Lung (tissue), 12 donors: ENCODE measurements around the gene SEPTIN14. TPM values are rescaled to one million over a fixed set of nuclear protein-coding genes. Genes with fewer than 3 reads are reported as not detected.

Experiments
- ATAC-seq: fragments of 200-7000 bp; cut with Tn5 transposase; one replicate; pipeline ENCODE4 v1.9.1; 2020; ENCODE audit warnings: moderate number of reproducible peaks; ENCODE audit not compliant: insufficient read depth, low FRiP score
- DNase-seq, 3 donors: peaks; one replicate each; pipeline ENCODE4 v3.0.0-alpha.2; 2013 to 2017
- H3K27ac ChIP-seq, 2 donors: one replicate each; pipeline ENCODE4 v1.5.1; 2013; ENCODE audit warnings: mild to moderate bottlenecking in 2 of 2, moderate library complexity in 2 of 2, control low read depth in 1 of 2, inconsistent platforms in 1 of 2, low read depth in 1 of 2, low read length in 1 of 2
- H3K27me3 ChIP-seq, 3 donors: one replicate each; pipeline ENCODE4 v1.5.1; 2013; ENCODE audit warnings: low read length in 2 of 3; ENCODE audit not compliant: control insufficient read depth in 3 of 3, insufficient read depth in 3 of 3
- H3K36me3 ChIP-seq, 4 donors: one replicate each; pipeline ENCODE4 v1.5.1; 2013; ENCODE audit warnings: low read length in 4 of 4, mild to moderate bottlenecking in 1 of 4, moderate library complexity in 1 of 4; ENCODE audit not compliant: control insufficient read depth in 4 of 4, insufficient read depth in 4 of 4
- H3K4me1 ChIP-seq, 5 donors: one replicate each; pipeline ENCODE4 v1.5.1; 2013; ENCODE audit warnings: low read length in 5 of 5, mild to moderate bottlenecking in 2 of 5, moderate library complexity in 1 of 5; ENCODE audit not compliant: control insufficient read depth in 5 of 5, insufficient read depth in 5 of 5
- H3K4me3 ChIP-seq: one replicate; pipeline ENCODE4 v1.5.1; 2013; ENCODE audit warnings: mild to moderate bottlenecking, control low read depth, moderate library complexity
- H3K9ac ChIP-seq, 2 donors: one replicate each; pipeline ENCODE4 v1.5.1; 2013; ENCODE audit warnings: low read length in 2 of 2, control low read depth in 1 of 2; ENCODE audit not compliant: insufficient read depth in 1 of 2
- H3K9me3 ChIP-seq, 4 donors: one replicate each; pipeline ENCODE4 v1.5.1; 2013; ENCODE audit warnings: low read length in 3 of 4, mild to moderate bottlenecking in 1 of 4, moderate library complexity in 1 of 4; ENCODE audit not compliant: control insufficient read depth in 4 of 4, insufficient read depth in 3 of 4
- CTCF ChIP-seq: IDR thresholded peaks from 2 replicates; pipeline ENCODE4 v1.5.1; 2012; ENCODE audit warnings: mild to moderate bottlenecking; ENCODE audit errors: control extremely low read depth, extremely low read depth
- WGBS, 2 donors: extraction: QIAGEN DNeasy Blood & Tissue Kit; methylation state at CpG; one replicate each; pipeline ENCODE4 v1.1.7; 2013; 5-methylcytosine and 5-hydroxymethylcytosine counted together
- polyA plus RNA-seq, 2 donors: library from polyadenylated mRNA; stranded (reverse); fragments of 200-250 nt; gene quantifications; one replicate each; pipeline ENCODE4 v1.2.1, GENCODE V29; 2013
- total RNA-seq, 2 donors: library from RNA; depleted of rRNA in 1 of 2; stranded (reverse); fragments of >200 nt in 1 of 2; gene quantifications; one replicate each; pipeline ENCODE4 v1.2.1, GENCODE V29; 2014 to 2021
- donor health status: control.
- donor health status: control.
- donor health status: Bipolar disorder and iron deficiency.
- donor health status: healthy.
- donor health status: DM: yes; HTN: yes; CAD: no.

The SEPTIN14 gene
- total and polyA plus RNA-seq, 4 donors = not detected

- Histone ChIP-seq H3K27ac (no peak overlapping the region), H3K9me3 (no peaks in the 10 kb centered on the region), H3K27me3 (no peaks in the 10 kb centered on the region), H3K4me3 (no peak overlapping the region), H3K4me1 (no peaks in the 10 kb centered on the region), H3K36me3 (no peaks in the 10 kb centered on the region), H3K9ac (no peak overlapping the region)
- no peak for ATAC-seq
- 91 to 92% methylated on average over 3 of the region's 3 CpGs for WGBS, 2 donors
- no peak for DNase-seq
- TF ChIP-seq CTCF = no peak
These were observed 21.8 kb upstream of the SEPTIN14 start for GRCh38 chr7:55884321-55884720.

GRCh38 chr7:55878691-55879090, 16.1 kb upstream of the SEPTIN14 start:
- no peak for DNase-seq
- 83 to 88% methylated on average over 3 of the region's 3 CpGs for WGBS, 2 donors

GRCh38 chr7:55877308-55877707, 14.8 kb upstream of the SEPTIN14 start:
- DNase-seq = no peak
- WGBS, 2 donors = 87 to 90% methylated on average over 6 of the region's 6 CpGs
- ATAC-seq = no peak
- Histone ChIP-seq H3K9ac (no peak overlapping the region), H3K4me3 (no peak overlapping the region), H3K4me1 (no peaks in the 10 kb centered on the region), H3K27me3 (no peaks in the 10 kb centered on the region), H3K36me3 (no peaks in the 10 kb centered on the region), H3K9me3 (no peaks in the 10 kb centered on the region), H3K27ac (no peak overlapping the region)
- TF ChIP-seq CTCF = no peak

More at GRCh38 chr7:55878691-55879090, 16.1 kb upstream of the SEPTIN14 start:
- TF ChIP-seq CTCF = no peak
- Histone ChIP-seq H3K27me3 (no peaks in the 10 kb centered on the region), H3K4me3 (no peak overlapping the region), H3K9me3 (no peaks in the 10 kb centered on the region), H3K4me1 (no peaks in the 10 kb centered on the region), H3K9ac (no peak overlapping the region), H3K36me3 (no peaks in the 10 kb centered on the region), H3K27ac (no peak overlapping the region)
- no peak for ATAC-seq

GRCh38 chr7:55873765-55874164, 11.2 kb upstream of the SEPTIN14 start:
- Histone ChIP-seq H3K27ac (no peak overlapping the region), H3K9ac (no peak overlapping the region), H3K4me1 (no peaks in the 10 kb centered on the region), H3K9me3 (no peaks in the 10 kb centered on the region), H3K4me3 (no peak overlapping the region), H3K36me3 (no peaks in the 10 kb centered on the region), H3K27me3 (no peaks in the 10 kb centered on the region)
- no peak for ATAC-seq
- WGBS, 2 donors = 89 to 91% methylated on average over 3 of the region's 3 CpGs
- DNase-seq = no peak
- no peak for TF ChIP-seq CTCF
